Panc1 (cell line): ENCODE results near the gene ZHX3. TPM values are rescaled to one million over a fixed set of nuclear protein-coding genes. Genes with fewer than 3 reads are reported as not detected.

Experiments used
- ATAC-seq: fragments of 200-7000 bp; cut with Tn5 transposase; 2 replicates; pipeline ENCODE4 v1.9.1; 2020; ENCODE audit warnings: mild to moderate bottlenecking, moderate library complexity
- BruUV-seq: library from RNA; stranded (reverse); fragments of 400-500 nt; replicated peaks from 2 replicates; lab custom pipeline; 2021; lab: Mats Ljungman, UMichigan
- CTCF ChIA-PET: fragments of 300-600 bp; sonication (Branson Sonifier 250); formaldehyde crosslinking; loops from one replicate; lab custom pipeline; 2022; ENCODE audit warnings: antibody characterized with exemption; lab: Charles Lee
- POLR2A ChIA-PET: fragments of 300-600 bp; sonication (Branson Sonifier 250); formaldehyde crosslinking; loops from one replicate; lab custom pipeline; 2022; ENCODE audit warnings: antibody characterized with exemption; lab: Charles Lee
- DNase-seq: peaks from one replicate; pipeline ENCODE4 v3.0.0-alpha.2; 2010; ENCODE audit warnings: low read depth, low spot score
- H3K27ac ChIP-seq: 2 replicates; pipeline ENCODE4 v1.5.1; 2011; ENCODE audit warnings: mild to moderate bottlenecking, low read length, inconsistent platforms
- H3K27me3 ChIP-seq: fragments of 200-500 bp; sonication (Bioruptor generic); 2 replicates; pipeline ENCODE4 v1.6.0; 2014; ENCODE audit warnings: low read length, inconsistent platforms; ENCODE audit not compliant: control insufficient read depth, insufficient read depth
- H3K36me3 ChIP-seq: fragments of 200-500 bp; sonication (Bioruptor generic); 2 replicates; pipeline ENCODE4 v1.5.1; 2014; ENCODE audit warnings: inconsistent platforms, mild to moderate bottlenecking, low read length, moderate library complexity; ENCODE audit not compliant: control insufficient read depth, insufficient read depth
- H3K4me1 ChIP-seq: 2 replicates; pipeline ENCODE4 v1.5.1; 2011; ENCODE audit warnings: inconsistent platforms, mild to moderate bottlenecking, low read length, moderate library complexity; ENCODE audit not compliant: control insufficient read depth, insufficient read depth
- H3K4me3 ChIP-seq, 2 experiments: 2 replicates each; pipeline ENCODE4 v1.5.1; 2011 to 2012; ENCODE audit warnings: low read depth in 2 of 2, low read length in 2 of 2, mild to moderate bottlenecking in 2 of 2, inconsistent platforms in 1 of 2, moderate library complexity in 1 of 2
- H3K9me3 ChIP-seq: fragments of 200-500 bp; sonication (Bioruptor generic); 2 replicates; pipeline ENCODE4 v1.5.1; 2014; ENCODE audit warnings: low read depth, mild to moderate bottlenecking, inconsistent platforms, low read length, moderate library complexity; ENCODE audit not compliant: control insufficient read depth, insufficient read depth
- CTCF ChIP-seq: fragments of 450-650 bp; IDR thresholded peaks from 2 replicates; pipeline ENCODE4 v1.5.1; 2017; ENCODE audit warnings: mild to moderate bottlenecking
- POLR2AphosphoS5 ChIP-seq: IDR thresholded peaks from 2 replicates; pipeline ENCODE4 v1.6.1; 2012; ENCODE audit warnings: mild to moderate bottlenecking, low read depth, low read length, moderate library complexity
- REST ChIP-seq, 2 experiments: IDR thresholded peaks; 2 replicates each; pipeline ENCODE4 v1.6.1; 2011 to 2012; ENCODE audit warnings: low read depth in 2 of 2, control low read depth in 1 of 2, low read length in 1 of 2, mild to moderate bottlenecking in 1 of 2, moderate library complexity in 1 of 2; ENCODE audit not compliant: insufficient read depth in 1 of 2
- SIN3A ChIP-seq: IDR thresholded peaks from 2 replicates; pipeline ENCODE4 v1.6.1; 2012; ENCODE audit warnings: low read depth, mild to moderate bottlenecking, low read length, moderate library complexity, borderline replicate concordance; ENCODE audit not compliant: insufficient read depth
- TCF7L2 ChIP-seq: IDR thresholded peaks from 2 replicates; pipeline ENCODE4 v1.6.1; 2011; ENCODE audit warnings: mild to moderate bottlenecking, low read depth, low read length, inconsistent platforms
- in situ Hi-C: cut with HindIII; loops from 2 replicates; pipeline ENCODE4 v1.10.0; 2016; ENCODE audit warnings: low sequenced_read_pairs, low pct_unique_long_range_greater_than_20kb
- intact Hi-C: fragments of 100-400 bp; cut with micrococcal nuclease; formaldehyde crosslinking; loops from one replicate; pipeline ENCODE4 v1.10.0; 2022; ENCODE audit not compliant: unreplicated experiment
- total RNA-seq: library from RNA; stranded (reverse); gene quantifications from one replicate; pipeline ENCODE4 v1.2.1, GENCODE V29; 2021; ENCODE audit not compliant: unreplicated experiment

Gene ZHX3
- total RNA-seq, 1 experiment from 2014 or later, result 19.8 TPM

DNA sequence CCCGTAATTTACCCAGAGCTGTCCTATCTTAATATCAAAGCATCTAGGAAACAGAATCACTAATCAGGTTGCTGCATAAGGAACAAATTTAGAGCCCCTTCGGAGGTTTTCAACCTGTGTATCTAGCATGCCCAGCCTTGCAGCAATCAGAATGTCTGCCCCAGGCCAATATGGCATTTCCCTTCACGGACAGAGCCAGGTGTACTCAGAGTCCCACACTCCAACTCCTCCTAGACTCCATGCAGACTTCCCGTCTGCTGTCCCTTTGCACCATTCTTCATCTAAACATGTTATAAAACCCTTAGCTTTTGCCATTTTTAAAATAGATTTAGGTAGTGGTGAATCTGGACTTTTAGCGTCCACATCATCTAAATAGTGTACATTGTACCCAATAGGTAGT lies 61.0 kb downstream of the ZHX3 start:
- in situ Hi-C loops, result no loop called here

DNA sequence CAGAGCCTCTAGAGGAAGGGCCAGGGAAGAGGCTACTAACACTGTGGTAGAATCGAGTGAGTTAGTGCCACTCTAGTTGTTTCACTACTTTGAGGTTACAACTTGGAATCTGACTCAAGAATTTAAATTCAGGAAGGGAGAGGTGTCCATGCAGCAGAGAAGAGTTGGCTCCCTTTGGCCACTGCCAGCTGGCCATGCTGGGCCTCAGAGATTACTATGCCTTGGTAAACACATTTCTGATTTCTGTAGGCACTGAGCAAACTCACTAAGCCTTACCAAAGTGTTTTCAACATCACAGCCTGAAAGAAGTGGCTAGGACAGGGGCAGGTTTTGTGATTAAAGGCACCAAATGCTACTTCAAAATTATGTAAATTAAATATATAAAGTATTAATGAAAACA lies 61.9 kb downstream of the ZHX3 start:
- BruUV-seq, result no TSS peak
- intact Hi-C loops, result no loop called here
- POLR2A ChIA-PET, result no interaction called here

More for the DNA sequence above, 61.0 kb downstream of the ZHX3 start:
- no peaks in the 10 kb centered on the region for H3K9me3 ChIP-seq
- no peaks in the 10 kb centered on the region for H3K4me1 ChIP-seq
- intact Hi-C loops, result no loop called here
- H3K36me3 ChIP-seq, result no peaks in the 10 kb centered on the region
- DNase-seq (no peak), ATAC-seq (no peak)
- ChIA-PET POLR2A (no interaction called here), CTCF (no interaction called here)
- no peak overlapping the region for H3K4me3 ChIP-seq
- H3K27ac ChIP-seq, result no peak overlapping the region
- no peaks in the 10 kb centered on the region for H3K27me3 ChIP-seq
- TF ChIP-seq REST (IDR thresholded peaks at IDR 0.05; ENCODE audit: insufficient read depth in 1 of 2, low read depth in 2 of 2, low read length in 1 of 2) (no peak), TCF7L2 (no peak), POLR2AphosphoS5 (no peak), SIN3A (no peak), CTCF (no peak)
- BruUV-seq, result no TSS peak

More for the DNA sequence above, 61.9 kb downstream of the ZHX3 start:
- Histone ChIP-seq H3K27me3 (no peaks in the 10 kb centered on the region), H3K36me3 (no peaks in the 10 kb centered on the region), H3K4me3 (no peak overlapping the region), H3K9me3 (no peaks in the 10 kb centered on the region), H3K4me1 (no peaks in the 10 kb centered on the region), H3K27ac (no peak overlapping the region)
- DNase-seq (no peak), ATAC-seq (no peak)
- TF ChIP-seq TCF7L2, result no peak
- TF ChIP-seq POLR2AphosphoS5, result no peak
- TF ChIP-seq CTCF, result no peak
- TF ChIP-seq REST (IDR thresholded peaks at IDR 0.05; ENCODE audit: insufficient read depth in 1 of 2, low read depth in 2 of 2, low read length in 1 of 2), result no peak
- TF ChIP-seq SIN3A, result no peak
- CTCF ChIA-PET, result no interaction called here
- in situ Hi-C loops, result no loop called here
